ENCODE results near the gene HOXD13.

The HOXD13 gene

DNA sequence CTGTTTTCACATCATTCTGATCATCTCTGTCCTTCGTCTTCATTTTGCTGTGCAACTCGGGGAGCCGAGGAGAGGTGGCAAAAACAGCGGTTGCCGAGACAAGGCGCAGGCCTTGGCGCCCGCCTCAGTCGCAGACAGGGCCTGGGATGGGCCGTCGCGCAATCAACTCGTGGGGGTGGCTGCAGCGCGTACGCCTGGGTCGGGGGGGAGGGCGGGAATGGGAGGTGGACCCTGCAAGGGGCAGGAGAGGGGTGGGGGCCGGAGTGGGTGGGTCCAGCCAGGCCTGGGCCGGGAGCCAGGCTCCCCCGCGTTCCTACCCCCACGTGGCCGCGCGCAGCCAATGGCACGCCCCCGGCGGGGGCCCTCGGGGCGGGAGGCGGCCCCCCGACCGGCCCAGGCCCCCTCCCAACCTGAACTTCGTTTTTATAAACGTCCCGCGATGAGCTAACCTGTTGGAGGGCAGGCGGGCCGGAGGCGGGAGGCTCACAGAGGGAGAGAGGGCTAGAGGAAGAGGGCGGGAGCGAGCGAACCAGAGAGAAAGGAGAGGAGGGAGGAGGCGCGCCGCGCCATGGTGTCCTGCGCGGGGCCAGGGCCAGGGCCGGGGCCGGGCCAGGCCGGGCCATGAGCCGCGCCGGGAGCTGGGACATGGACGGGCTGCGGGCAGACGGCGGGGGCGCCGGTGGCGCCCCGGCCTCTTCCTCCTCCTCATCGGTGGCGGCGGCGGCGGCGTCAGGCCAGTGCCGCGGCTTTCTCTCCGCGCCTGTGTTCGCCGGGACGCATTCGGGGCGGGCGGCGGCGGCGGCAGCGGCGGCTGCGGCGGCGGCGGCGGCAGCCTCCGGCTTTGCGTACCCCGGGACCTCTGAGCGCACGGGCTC lies at the start of gene HOXD13:
Gene HOXD13, plus strand, starts transcription at position 452 of the 875 bp plus-strand sequence. Its CDS starts 170 bp downstream, at position 622.
- DNase-seq (ENCODE audit: low spot score): no peak

DNA sequence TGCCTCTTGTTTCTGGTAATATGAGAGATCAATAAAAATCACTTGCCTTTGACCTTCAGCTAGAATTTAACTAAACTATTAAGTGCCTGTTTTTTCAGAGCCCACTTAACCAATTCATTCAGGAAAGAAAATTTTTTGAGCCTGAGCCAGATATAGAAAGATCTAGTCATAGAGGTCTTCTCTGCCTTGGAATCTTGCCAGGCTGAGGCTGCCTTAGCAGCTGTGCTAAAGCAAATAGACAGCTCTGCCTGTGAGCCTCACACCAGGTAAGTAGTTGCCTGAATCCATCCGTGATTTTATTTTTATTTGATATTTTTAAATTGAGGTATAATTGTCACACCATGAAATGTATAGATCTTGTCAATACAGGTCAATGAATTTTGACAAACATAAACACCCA lies 36.1 kb upstream of the HOXD13 start:
- DNase-seq (ENCODE audit: low spot score): no peak

DNA sequence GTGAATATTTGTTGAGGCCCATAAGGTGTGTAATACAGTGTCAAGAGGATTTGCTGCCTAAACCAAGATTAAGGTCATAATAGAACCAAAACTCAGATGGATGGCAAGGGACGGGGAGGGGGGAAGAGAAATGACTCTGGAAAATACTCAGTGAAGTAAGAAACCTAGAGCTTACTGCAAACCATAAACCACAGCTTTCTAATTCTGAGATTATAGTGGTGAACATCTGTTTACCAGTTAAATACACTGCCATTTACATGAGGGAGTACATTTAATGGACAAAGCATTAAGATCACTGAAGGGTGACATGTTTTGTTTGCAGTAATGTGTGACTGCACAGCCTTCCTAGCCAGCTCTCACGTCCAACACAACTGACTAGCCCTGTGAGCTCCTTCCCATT lies 28.6 kb upstream of the HOXD13 start:
- DNase-seq (ENCODE audit: low spot score): peak; percentile 57

DNA sequence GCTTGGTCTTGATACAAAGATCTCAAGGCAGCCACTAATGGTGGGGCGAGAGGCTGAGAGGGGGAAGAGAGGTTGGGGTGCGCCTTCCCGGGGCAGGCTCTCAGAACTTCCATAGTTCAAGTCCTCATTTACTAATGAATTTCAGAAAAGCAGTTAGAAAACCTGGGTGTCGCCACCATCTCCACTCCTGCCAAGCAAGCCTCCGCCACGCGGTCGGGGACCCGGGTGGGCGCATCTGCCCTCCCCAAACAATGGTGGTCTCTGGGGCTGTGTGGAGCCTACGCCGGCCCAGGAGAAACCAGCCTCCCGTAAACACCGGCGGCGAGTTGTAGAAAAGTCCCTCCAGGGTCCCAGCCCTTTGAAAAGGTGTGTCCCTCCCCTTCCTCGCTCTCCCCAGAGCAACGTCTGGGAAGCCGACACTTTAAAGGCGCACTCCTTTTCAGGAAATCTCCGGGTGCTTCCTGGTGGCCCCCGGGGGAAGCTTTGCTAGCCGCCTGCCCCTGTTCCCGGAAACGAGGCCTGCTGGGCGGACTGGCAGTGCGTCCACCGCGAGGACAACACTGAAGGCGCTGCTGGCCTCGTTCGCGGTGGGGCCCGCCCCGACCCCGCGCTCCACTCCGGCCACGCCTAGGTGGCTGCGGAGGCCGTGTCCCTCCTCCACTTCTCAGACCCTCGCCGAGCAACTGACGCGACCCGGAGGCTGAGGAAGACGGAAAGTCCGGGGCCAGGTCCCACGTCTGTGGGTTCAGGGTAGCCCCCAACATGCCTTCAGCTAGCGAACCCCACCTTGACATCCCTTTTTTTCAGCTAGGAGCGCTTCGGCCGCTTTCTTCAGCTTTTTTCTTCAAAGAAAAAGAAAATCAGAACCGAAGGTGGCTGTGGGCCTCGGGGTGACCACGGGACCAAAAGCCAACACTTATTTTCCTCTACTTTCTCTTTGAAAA lies 25.6 kb upstream of the HOXD13 start:
- no peak for DNase-seq (ENCODE audit: low spot score)

DNA sequence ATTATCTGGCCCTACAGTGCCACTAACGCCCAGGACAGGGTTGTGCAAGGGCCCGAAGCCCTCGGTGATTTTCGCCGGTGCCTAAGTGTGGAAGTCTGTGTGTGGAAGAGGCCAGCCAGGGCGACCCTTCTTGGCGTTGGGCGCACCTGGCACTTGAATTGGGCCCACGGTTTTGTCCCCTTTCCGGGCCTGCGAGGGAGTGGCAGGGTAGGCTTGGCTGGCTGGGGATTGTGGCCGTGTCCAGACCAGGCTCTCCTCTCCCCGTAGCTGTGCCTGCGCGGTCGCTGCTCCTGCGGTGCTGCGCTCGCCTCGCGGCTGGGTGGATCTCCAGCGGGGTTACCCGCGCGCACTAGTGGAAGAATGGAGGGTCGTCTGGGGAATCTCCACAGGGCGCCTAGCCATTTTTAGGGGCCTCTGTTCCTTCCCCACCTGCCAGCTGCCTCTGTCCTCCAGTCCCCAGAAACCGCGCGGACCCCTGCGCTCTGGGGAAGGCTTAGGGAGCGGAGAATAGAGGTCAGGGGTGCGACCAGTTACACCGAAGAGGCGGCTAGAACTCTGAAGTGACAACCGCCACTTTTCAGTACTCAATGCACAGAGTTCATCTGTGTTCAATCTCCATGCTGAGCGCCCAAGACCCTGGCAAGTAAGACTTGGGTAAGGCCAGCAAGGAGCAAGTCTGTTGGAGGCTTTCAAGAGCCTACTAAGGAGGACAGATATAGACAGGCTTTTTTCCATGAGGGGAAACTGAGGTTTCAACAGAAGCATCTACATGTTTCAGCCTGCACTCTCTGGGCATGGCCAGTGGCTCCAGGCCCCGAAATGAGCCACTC lies 24.7 kb upstream of the HOXD13 start:
- no peak for DNase-seq (ENCODE audit: low spot score)

DNA sequence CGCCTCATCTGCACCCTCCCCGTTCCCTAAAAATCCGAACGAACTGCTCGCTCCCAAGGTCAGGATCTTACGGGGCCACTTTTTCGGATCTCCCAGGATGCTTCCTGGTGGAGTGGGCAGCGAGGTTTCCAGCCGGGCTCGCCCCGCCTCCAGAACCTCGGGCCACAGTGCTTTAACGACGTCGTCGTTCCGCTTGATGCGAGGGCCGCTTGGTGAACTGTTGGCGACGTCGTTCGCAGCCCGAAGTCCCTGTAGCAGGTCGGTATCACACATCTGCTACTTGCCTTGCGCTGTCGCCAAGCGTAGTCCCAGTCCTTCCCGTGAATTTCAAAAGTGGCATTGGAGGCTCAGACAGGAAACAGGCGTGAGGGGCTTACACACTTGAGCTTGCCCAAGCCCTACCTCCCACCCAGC lies 24.1 kb upstream of the HOXD13 start:
- DNase-seq (ENCODE audit: low spot score): no peak

DNA sequence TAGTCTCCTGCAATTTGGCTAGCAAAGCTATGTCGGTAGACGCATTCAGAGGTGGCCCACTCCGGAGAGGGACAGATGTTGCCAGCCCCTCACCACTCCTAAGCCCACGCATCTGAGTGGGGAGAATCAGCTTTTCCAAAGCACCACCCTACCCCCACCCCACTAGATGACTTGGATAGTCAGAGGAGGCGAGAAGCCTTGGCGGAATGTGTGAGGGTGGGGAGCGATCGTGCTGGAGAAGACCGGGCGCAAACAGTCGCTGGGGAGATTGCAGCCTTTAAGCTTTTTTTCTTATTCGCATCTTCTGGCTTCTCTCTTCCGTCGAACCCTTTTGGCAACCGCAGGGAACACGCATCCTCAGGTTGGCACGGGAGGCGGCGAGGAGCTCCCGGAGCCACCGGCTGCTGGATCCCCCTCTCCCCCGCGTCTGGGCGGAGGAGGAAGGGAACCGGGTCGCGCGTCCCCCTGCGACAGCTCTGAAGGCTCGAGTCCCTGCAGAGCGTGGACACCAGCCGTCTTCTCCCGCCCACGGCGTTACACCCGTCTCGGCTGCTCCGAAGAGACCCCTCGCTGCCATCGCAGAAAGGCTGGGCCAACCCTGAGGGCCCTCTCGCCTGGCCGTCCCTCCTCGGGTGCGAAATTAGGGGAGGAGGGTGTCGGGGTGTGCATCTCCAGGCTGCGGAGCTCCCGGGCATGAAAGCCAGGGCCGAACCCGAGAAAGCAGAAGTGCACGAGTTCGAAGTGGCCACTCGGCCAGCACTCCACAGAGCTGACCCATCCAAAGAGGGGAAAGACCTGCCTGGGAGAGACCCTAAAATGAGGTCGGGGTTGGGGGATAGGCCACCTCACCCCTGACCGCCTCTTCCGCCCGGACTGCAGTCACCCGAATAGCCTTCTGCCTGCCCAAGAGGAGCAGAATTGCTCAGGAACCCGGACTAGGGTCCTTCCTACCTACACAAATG lies 20.9 kb upstream of the HOXD13 start:
- no peak for DNase-seq (ENCODE audit: low spot score)

DNA sequence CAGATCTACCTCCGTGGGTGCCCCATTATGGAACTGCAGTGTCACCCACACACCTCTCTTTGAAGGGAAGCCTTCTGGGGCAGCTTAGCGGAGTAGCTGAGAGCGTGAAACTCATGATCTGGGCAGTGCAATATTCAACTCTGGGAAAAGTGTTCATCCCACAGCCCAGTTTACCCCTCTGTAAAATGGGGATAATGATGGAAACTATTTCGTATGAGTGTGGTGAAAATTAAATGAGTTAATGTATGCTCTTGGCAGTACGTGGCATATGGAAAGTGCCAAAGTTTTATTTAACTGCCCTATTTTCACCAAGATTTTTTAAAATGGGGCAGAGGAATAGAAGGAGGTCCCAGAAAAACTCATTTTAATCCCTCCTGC lies 20.2 kb upstream of the HOXD13 start:
- no peak for DNase-seq (ENCODE audit: low spot score)

DNA sequence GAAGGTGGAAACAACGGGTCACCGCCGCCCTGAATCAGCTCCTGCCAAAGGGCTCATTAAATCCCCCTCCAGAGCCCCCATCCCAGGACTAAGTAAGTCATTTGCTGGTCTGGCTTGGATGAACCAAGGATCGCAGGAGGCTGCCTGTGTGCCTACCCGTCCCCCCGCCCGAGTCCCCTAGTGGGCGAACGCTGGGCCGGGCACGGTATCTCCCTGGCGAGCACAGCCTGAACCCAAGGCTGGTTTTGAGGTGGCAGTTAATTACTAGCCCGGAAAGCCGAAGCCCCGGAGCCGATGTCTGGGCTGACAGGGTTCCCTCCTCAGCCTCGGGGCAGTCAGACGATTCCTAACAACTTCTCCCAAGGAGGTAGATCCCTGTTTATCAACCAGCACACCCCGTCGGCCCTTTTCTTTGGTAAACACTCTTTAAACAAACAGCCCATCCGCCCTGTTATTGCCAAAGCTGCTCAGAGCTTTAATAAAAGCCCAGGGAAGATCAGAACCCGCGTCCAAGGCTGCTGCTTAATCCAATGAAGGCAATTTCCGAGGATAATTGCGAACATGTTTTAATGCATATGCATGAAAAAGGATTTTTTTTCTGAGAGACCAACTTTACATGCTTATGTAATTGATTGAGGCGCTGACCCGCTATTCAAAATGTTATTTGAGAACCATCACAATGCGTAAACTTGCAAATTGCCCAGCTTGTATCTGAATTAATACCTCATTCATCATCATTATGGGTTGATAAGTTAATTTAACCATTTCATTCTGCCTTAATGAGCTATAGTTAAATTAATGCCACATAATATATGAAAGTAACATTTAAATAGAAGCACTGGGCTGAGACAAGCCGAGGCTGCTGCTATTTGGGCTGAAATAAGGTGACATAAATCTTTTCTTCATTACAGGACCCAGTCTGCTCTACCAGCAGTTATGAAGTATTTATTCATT lies 19.3 kb upstream of the HOXD13 start:
- DNase-seq (ENCODE audit: low spot score): no peak

DNA sequence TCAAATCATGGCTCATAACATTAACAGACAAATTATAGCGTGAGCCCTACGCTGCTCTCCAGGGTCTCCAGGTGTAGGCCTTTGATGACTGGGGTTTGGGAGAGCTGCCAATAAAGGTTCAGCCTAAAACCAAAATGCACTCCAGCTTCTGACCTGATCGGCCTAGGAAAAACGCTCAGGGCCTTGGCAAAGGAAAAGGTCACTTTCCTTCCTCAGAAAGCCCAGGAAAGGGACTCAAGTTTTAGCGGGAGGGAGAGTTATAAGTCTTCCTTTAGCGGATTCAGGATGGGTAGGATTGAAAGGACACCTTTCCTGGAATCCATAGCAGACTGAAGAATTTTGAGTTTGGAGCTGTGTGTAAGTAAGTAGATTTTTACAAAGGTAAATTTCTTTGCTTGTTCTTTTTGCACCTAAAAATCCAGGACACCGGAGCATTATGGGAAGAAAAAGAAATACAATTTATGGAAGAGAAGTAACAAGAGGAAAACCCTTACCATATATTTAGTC lies 17.5 kb upstream of the HOXD13 start:
- no peak for DNase-seq (ENCODE audit: low spot score)

DNA sequence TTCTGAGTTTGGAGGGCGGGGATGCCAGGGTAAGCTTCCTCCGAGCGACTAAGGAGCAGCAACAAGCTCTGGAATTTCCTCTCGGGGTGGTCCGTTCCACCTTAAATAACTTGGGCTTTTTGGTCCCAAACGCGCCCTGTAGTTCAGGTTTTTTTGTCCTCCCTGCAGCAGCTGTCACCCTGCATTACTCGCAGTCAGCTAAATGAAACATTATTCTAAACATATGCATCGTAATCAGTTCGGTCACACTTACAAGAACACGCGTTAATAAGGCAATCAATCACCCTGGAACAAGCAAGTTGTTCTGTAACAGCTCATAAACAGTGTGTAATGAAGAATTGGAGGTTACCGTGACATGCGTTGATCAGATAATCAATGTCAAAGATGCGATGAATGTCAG lies 17.0 kb upstream of the HOXD13 start:
- no peak for DNase-seq (ENCODE audit: low spot score)

DNA sequence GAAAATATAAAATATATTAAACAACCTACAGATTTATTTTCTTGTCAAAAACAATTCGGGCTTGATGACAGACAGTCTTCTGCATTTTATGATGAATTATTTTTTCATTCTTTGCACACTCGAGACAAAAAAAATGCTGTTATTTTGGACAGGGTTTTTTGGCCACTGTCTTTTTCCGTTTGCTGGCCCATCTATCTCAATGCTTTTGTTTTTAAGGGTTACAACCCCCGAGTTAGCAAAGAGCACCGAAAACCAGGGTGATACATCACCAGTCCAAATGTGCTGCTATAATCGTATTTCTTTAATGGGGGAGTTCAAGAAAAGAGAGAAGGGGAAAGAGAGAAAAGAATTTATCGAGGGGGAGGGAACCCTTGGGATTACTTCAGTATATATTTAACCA lies 16.5 kb upstream of the HOXD13 start:
- DNase-seq (ENCODE audit: low spot score): no peak

DNA sequence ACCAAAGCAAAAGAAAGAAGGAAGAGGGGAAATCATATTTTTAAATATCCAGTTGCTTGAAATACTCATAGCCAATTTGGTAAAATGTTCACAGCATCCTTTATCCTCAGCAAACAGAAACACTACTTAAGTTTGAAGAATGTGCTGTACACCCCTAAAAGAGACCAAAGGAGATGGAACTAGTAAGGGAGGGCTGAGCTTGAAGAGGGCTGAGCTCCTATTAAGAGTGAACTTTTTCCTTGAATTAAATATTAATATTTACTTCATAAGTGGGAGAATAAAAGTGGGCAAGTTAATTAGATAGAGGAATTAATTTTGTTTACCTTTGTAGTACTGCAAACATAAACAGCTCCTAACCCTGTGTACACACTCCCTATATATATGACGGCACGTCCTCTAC lies 15.7 kb upstream of the HOXD13 start:
- DNase-seq (ENCODE audit: low spot score): no peak

DNA sequence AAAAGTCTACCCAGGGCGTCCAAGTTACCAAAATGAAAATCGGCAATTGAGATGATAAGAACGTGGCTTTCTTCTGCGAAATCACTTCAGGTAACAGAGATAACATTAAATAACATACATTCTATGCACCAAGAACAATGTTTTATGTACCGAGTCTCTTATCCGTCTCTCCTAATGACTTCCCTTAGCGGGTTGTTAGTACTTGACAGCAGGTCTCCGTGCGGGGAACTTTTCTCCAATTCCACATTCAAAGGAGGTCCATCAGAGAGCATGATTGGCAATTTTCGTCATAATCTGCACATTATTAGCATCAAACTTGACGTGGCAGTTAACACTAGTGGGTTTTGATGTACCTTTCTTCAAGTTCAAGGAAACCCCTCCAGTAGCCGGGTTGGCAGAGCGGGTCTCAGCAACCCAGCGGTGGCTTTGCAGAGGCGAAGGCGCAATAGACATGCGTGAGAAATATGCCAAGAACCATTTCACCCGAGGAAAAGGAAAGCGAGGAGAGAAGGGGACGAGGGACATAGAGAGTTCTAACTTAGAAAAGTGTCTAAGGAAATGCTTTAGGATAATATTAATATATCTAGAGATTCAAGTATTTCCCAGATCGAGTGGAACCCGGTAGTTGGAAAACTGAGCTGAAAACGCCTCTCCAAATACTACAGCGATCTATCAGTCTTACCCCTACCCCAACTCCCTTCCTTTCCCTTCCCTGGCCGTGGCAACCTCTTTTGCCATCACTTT lies 13.8 kb upstream of the HOXD13 start:
- no peak for DNase-seq (ENCODE audit: low spot score)

DNA sequence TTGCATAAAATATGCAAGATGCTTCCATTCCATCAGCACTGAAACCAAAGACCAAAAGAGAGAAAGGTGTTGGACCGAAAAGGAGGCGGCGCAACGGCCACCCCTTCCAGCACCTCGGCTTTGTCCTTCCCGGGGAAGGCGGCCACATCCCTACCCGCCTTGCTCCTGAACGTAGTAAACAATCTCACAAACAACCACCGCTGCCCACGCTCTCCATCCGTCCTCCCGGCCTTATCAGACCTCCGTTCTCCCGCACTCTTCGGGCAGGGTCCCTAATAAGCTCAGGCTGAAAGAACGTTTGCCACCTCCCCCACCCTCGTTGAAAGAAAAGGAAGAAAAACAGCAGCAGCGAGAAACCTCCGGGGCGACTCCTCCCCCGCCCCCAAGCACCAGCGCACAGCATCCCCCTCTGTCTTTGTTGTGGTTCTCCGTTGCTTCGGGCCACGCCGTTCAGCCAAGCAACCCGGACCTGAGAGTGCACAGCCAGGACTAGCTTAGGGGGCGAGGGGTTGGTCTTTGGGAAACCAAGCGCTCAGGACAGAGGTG lies 13.2 kb upstream of the HOXD13 start:
- no peak for DNase-seq (ENCODE audit: low spot score)

DNA sequence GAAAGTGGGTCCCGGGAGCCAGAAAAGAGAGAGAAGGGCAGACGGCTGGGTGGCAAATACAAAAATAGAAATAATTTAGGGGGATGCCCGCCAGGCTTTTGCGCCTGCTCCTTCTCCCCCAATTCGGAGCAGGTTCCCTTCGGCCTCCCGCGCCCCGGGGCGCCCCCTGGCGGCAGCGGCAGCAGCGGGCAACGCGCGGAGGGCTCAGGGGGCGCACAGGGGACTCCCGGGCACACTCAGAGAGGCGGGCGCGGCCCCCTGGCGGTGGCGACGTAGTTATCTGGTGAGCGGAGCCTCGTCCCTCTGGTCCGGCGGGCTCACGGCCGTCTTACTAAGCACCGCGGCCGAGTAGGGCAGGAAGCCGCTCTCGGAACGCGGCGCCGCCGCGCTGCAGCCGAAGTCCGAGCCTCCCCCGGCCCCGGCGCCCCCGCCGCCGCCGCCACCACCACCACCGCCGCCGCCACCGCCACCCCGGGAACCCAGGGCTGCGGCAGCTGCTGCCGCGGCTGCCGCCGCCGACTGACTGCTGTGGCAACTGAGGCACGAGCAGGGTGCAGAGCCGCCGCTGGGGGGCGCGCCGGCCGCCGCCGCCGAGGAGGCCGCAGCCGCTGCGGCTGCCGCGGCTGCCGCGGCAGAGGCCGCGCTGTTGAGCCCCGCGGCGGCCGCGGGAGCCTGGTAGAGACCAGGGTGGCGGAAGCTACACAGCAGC lies 12.5 kb upstream of the HOXD13 start:
- peak; percentile 38 for DNase-seq (ENCODE audit: low spot score)

DNA sequence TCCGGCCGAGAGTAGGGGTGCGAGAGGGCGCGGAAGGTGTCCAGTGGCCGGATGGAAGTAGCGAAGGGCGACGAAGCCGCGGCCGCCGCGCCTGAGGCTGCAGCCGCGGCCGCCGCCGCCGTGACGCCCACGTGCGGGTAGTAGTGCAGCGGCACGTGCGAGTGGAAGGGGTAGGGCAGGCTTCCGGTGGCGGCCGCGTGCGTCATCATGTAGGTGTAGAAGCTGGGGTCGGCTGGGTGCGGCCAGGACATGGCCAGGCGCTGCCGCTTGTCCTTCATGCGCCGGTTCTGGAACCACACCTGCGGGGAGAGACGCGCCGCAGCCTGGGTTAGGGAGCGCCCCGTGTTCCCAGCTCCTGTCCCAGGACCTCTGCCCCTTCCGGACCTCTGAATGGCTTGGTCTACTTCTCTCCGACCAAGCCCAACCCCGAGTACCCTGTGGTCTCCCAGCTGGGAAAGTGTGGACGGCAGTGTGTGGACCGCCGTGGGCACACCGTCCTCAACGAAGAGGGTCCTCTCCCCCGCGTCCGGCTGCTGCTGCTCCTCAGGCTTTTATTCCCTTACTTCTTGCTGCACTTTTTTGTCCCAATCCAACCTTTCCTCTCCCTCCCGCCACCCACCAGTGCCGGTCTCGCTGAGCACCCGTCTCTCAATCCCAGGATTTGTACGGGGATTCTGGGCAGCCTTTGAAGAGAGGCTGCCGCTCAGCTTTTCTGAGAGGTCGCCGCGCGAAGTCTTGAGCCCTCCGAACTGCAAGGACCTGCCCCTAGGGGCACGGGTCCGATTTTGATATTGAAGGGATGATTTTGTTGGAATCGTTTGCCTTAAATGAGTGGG lies 11.8 kb upstream of the HOXD13 start:
- no peak for DNase-seq (ENCODE audit: low spot score)
